Measurements from ENCODE around the gene TEAD1. TPM values are rescaled to one million over a fixed set of nuclear protein-coding genes. Genes with fewer than 3 reads are reported as not detected.

TEAD1 gene
- total and polyA plus RNA-seq, 9 of the 15 experiments (the other 6 are each of a cell fraction or from before 2014, with no cell fraction given), result 1.7 to 17.7 (median 10.8) TPM

DNA sequence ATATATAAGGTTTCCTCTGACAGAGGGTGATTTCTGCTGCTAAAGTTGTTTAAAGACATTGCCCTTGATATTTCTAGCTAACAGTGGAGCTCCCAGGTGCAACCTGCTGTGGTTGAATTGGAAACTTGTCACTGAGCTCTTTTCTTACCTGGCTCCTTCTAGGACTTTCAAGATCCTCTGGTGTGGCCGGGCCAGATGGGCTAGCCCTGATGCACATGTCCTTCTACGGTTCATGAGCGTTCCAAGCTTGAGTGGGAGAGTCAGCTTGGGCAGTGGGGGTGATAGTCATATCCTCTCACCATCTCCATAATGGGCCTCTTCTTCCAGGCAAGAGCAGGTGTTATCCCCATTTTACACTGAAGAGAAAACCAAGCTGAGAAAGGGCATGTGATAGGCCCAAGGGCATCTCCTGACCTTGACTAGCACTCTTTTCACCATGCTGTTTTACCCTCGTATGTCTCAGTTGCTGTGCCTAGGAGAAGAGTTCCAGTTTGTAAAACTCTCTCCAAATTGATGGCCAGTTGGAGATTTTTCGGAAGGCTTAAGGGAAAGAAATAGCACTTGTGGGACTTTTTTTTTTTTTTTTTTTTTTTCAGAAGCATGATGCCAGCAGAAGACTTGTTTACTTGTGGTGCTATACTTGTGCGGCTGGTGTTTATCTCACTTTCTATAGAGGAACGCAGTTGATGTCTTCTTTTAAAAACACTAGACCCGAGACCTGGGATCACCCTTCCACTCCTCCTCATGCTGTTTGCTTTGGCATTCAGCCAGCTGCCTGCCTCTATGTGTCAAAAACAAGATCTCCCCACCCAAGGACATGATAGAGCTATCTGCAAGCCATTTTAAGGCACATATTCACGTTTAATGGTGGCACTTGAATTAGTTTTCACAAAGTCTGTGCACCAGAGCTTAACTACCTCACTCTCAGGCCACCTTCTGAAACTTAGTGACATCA is 32.6 kb downstream of the TEAD1 start:
- no peaks in the 10 kb centered on the region for H3K27me3 ChIP-seq (ENCODE audit: control insufficient read depth in 2 of 2, insufficient read depth in 2 of 2, low read length in 2 of 2)
- peak; percentile 87 for ATAC-seq
- H3K36me3 ChIP-seq (ENCODE audit: control insufficient read depth, insufficient read depth, low read length), result no peaks in the 10 kb centered on the region
- DNase-seq (ENCODE audit: extremely low read depth in 1 of 4, low spot score in 3 of 4), result peak; percentile 63 to 87 (median 74)
- peaks cover 3% of the 10 kb centered on the region; the same call in 1 of the 3 replicates for H3K79me2 ChIP-seq (ENCODE audit: control insufficient read depth, insufficient read depth, low read length)
- H3K4me2 ChIP-seq (ENCODE audit: insufficient read depth, low read length), result peak overlapping the region; percentile 45; the same call in 1 of the 2 replicates
- peak overlapping the region in 1 of 2 experiments; percentile 43; a peak in 1 of 4 replicates for H3K9ac ChIP-seq (ENCODE audit: insufficient read depth in 1 of 2, low read depth in 2 of 2, low read length in 2 of 2)
- peak; percentile 89 for FAIRE-seq
- intact Hi-C loops (cut with micrococcal nuclease) (no loop called here), in situ Hi-C loops (cut with MboI) (no loop called here)
- CTCF ChIA-PET (ENCODE audit: low intra/inter-chr PET ratio), result no interaction called here
- no peaks in the 10 kb centered on the region for H3K9me3 ChIP-seq (replicated peaks; ENCODE audit: control insufficient read depth, insufficient read depth, low read depth, low read length)
- H3K4me3 ChIP-seq, result no peak overlapping the region
- WGBS (ENCODE audit: insufficient coverage, low coverage, missing lambda C conversion rate), result 28% methylated on average over 9 of the region's 9 CpGs
- H3K4me1 ChIP-seq (replicated peaks in 1 of 2; ENCODE audit: control insufficient read depth in 2 of 2, insufficient read depth in 2 of 2, low read length in 2 of 2), result peaks cover 3 to 20% of the 10 kb centered on the region in 2 experiments; a peak in 3 of 5 replicates
- no TSS peak for BruUV-seq (replicated peaks)
- no peaks in the 10 kb centered on the region for H3K9me1 ChIP-seq (ENCODE audit: control insufficient read depth, insufficient read depth, low read length)
- POLR2A ChIA-PET, result interaction anchor here (0.5 to 1.2 kb wide), 5 partner anchors 15 to 741 kb away, joined by 3 to 4 read pairs (median 3); no protein-coding TSS in a partner anchor
- no peak overlapping the region; the same call in 1 of the 2 replicates for H2AFZ ChIP-seq (ENCODE audit: low read depth, low read length)
- 0 out of 2 replicates have a peak, but pooled peaks cover 6% of the 10 kb centered on the region for H4K20me1 ChIP-seq (replicated peaks; ENCODE audit: control insufficient read depth, insufficient read depth, low read length)
- peak overlapping the region; percentile 2; the same call in 1 of the 3 replicates for H3K27ac ChIP-seq (ENCODE audit: extremely low read depth, low read depth, low read length)
- TF ChIP-seq, protein P1, sequence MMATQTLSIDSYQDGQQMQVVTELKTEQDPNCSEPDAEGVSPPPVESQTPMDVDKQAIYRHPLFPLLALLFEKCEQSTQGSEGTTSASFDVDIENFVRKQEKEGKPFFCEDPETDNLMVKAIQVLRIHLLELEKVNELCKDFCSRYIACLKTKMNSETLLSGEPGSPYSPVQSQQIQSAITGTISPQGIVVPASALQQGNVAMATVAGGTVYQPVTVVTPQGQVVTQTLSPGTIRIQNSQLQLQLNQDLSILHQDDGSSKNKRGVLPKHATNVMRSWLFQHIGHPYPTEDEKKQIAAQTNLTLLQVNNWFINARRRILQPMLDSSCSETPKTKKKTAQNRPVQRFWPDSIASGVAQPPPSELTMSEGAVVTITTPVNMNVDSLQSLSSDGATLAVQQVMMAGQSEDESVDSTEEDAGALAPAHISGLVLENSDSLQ (IDR thresholded peaks at IDR 0.05), result peak; percentile 78
- TF ChIP-seq SMARCA4 (IDR thresholded peaks at IDR 0.05) (peak; percentile 66; the same call in 1 of the 2 replicates), CTBP1 (IDR thresholded peaks at IDR 0.05; ENCODE audit: borderline replicate concordance) (peak; percentile 31; the same call in 1 of the 2 replicates), ELF1 (tag; IDR thresholded peaks at IDR 0.05) (no peak; the same call in 1 of the 2 replicates), TCF3 (CRISPR knock-in tag; IDR thresholded peaks at IDR 0.05) (peak; percentile 19; the same call in 1 of the 2 replicates), KAT8 (IDR thresholded peaks at IDR 0.05; ENCODE audit: low read depth) (peak; percentile 71; the same call in 1 of the 2 replicates), EHMT2 (IDR thresholded peaks at IDR 0.05) (0 out of 2 replicates have a peak, but pooled peaks have one; percentile 10), DPF2 (IDR thresholded peaks at IDR 0.05) (peak; percentile 67), BRF1 (IDR thresholded peaks at IDR 0.05; ENCODE audit: borderline replicate concordance, extremely low read depth, insufficient read length) (no peak)
- TF ChIP-seq, protein P2, sequence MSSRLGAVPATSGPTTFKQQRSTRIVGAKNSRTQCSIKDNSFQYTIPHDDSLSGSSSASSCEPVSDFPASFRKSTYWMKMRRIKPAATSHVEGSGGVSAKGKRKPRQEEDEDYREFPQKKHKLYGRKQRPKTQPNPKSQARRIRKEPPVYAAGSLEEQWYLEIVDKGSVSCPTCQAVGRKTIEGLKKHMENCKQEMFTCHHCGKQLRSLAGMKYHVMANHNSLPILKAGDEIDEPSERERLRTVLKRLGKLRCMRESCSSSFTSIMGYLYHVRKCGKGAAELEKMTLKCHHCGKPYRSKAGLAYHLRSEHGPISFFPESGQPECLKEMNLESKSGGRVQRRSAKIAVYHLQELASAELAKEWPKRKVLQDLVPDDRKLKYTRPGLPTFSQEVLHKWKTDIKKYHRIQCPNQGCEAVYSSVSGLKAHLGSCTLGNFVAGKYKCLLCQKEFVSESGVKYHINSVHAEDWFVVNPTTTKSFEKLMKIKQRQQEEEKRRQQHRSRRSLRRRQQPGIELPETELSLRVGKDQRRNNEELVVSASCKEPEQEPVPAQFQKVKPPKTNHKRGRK (tag; IDR thresholded peaks at IDR 0.05), result no peak
- TF ChIP-seq, protein P3, sequence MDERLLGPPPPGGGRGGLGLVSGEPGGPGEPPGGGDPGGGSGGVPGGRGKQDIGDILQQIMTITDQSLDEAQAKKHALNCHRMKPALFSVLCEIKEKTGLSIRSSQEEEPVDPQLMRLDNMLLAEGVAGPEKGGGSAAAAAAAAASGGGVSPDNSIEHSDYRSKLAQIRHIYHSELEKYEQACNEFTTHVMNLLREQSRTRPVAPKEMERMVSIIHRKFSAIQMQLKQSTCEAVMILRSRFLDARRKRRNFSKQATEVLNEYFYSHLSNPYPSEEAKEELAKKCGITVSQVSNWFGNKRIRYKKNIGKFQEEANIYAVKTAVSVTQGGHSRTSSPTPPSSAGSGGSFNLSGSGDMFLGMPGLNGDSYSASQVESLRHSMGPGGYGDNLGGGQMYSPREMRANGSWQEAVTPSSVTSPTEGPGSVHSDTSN (CRISPR knock-in tag; IDR thresholded peaks at IDR 0.05; ENCODE audit: low read depth), result no peak
- TF ChIP-seq, protein P3 (tag; conservative IDR thresholded peaks at IDR 0.05; ENCODE audit: low read depth), result peak; percentile 61
- TF ChIP-seq, protein P4, sequence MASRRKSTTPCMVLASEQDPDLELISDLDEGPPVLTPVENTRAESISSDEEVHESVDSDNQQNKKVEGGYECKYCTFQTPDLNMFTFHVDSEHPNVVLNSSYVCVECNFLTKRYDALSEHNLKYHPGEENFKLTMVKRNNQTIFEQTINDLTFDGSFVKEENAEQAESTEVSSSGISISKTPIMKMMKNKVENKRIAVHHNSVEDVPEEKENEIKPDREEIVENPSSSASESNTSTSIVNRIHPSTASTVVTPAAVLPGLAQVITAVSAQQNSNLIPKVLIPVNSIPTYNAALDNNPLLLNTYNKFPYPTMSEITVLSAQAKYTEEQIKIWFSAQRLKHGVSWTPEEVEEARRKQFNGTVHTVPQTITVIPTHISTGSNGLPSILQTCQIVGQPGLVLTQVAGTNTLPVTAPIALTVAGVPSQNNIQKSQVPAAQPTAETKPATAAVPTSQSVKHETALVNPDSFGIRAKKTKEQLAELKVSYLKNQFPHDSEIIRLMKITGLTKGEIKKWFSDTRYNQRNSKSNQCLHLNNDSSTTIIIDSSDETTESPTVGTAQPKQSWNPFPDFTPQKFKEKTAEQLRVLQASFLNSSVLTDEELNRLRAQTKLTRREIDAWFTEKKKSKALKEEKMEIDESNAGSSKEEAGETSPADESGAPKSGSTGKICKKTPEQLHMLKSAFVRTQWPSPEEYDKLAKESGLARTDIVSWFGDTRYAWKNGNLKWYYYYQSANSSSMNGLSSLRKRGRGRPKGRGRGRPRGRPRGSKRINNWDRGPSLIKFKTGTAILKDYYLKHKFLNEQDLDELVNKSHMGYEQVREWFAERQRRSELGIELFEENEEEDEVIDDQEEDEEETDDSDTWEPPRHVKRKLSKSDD (conservative IDR thresholded peaks at IDR 0.05; ENCODE audit: low read length), result no peak
